ENCODE data around the gene ETFRF1.

Gene ETFRF1

GRCh38 chr12:25249931-25250738 lies 55.1 kb downstream of the ETFRF1 start:
- DNase-seq (ENCODE audit: low spot score): peak; percentile 67
- in situ Hi-C loops (cut with MboI; ENCODE audit: low pct_unique_long_range_greater_than_20kb, low sequenced_read_pairs, unreplicated experiment): no loop called here
- TF ChIP-seq, protein P1, sequence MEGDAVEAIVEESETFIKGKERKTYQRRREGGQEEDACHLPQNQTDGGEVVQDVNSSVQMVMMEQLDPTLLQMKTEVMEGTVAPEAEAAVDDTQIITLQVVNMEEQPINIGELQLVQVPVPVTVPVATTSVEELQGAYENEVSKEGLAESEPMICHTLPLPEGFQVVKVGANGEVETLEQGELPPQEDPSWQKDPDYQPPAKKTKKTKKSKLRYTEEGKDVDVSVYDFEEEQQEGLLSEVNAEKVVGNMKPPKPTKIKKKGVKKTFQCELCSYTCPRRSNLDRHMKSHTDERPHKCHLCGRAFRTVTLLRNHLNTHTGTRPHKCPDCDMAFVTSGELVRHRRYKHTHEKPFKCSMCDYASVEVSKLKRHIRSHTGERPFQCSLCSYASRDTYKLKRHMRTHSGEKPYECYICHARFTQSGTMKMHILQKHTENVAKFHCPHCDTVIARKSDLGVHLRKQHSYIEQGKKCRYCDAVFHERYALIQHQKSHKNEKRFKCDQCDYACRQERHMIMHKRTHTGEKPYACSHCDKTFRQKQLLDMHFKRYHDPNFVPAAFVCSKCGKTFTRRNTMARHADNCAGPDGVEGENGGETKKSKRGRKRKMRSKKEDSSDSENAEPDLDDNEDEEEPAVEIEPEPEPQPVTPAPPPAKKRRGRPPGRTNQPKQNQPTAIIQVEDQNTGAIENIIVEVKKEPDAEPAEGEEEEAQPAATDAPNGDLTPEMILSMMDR (IDR thresholded peaks at IDR 0.05; ENCODE audit: extremely low read depth, insufficient read depth, missing control alignments): no peak

DNA sequence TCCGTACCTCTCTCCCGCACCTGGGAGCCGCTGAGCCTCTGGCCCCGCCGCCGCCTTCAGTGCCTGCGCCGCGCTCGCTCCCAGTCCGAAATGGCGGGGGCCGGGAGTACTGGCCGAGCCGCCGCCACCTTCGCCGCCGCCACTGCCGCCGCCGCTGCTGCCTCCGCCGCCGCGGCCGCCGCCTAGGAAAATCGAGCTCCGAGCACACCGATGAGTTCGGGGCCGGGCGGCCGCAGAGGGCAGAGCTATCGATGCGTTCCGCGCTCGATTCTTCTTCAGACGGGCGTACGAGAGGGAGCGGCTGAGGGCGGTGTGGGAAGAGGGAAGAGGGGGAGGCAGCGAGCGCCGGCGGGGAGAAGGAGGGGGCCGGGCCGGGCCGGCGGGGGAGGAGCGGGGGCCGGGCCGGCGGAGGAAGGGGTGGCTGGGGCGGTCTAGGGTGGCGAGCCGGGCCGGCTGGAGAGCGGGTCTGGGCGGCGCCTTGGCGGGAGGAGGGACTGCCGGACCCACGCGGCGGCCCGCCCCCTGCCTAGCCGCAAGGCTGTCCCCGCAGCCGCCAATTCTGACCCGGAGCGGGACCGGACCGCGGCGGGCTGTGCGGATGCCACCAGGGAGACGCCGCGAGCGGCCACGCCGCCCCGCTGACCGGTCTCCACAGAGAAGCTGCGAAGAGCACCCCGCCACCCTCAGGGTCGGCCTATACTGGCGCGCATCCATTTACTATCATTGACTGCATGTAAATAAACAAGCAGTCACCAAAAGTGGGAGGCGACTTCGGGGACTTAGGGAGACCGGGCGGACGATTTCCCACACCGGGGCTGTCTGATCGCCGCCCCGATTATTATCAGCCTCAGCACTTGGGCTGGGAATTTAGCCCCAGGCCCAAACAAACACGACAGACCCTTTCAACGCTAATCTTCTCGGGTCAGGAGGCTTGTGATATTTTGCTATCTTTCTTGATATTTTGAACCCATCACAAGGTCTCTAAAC lies 56.0 kb downstream of the ETFRF1 start, which contains the start of gene KRAS:
TSS of gene KRAS (minus strand) at position 186 of the 987 bp plus-strand sequence.
- in situ Hi-C loops (cut with MboI; ENCODE audit: low pct_unique_long_range_greater_than_20kb, low sequenced_read_pairs, unreplicated experiment): no loop called here
- peak; percentile 95 for DNase-seq (ENCODE audit: low spot score)
- TF ChIP-seq, protein P1 (IDR thresholded peaks at IDR 0.05; ENCODE audit: extremely low read depth, insufficient read depth, missing control alignments): no peak

DNA sequence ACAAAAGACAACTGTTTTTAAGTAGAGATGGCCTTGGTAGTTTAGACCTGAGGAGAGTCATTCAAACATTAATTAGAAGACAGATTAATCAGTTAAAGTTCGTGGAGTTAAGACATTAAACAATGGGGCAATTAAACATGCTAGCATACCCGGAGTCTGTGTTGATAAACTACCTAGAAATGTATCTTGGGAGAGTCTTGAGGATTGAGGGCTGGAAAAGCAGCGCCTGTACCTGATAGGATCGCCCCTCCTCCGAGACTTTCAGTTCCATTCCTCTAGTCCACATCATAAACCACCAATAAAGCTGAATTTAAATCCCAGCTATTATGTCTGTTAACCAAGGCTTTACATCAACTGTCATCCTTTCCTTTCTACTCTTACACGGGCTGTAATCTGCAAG lies 56.7 kb downstream of the ETFRF1 start:
- DNase-seq (ENCODE audit: low spot score): no peak
- in situ Hi-C loops (cut with MboI; ENCODE audit: low pct_unique_long_range_greater_than_20kb, low sequenced_read_pairs, unreplicated experiment): no loop called here
- TF ChIP-seq, protein P1 (IDR thresholded peaks at IDR 0.05; ENCODE audit: extremely low read depth, insufficient read depth, missing control alignments): no peak

DNA sequence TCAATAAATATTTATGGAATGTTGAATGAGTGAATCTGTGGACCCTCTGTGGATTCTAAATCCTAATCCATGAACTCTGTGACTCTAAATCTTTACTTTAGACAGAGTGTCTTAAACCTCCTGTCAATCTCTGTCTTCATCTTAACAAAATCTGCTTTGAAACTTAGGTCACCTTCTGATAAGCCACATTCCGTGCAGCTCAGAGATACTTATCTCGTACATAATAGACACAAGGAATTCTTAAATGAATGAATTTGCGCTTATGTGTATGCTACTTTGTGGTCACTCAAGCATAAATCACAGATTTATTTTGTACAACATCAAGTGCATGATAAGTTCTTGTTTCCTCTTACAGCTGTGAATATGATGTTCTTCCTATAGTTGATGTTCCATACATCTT lies 57.9 kb downstream of the ETFRF1 start:
- no peak for DNase-seq (ENCODE audit: low spot score)
- TF ChIP-seq, protein P1 (IDR thresholded peaks at IDR 0.05; ENCODE audit: extremely low read depth, insufficient read depth, missing control alignments): no peak
- in situ Hi-C loops (cut with MboI; ENCODE audit: low pct_unique_long_range_greater_than_20kb, low sequenced_read_pairs, unreplicated experiment): no loop called here

DNA sequence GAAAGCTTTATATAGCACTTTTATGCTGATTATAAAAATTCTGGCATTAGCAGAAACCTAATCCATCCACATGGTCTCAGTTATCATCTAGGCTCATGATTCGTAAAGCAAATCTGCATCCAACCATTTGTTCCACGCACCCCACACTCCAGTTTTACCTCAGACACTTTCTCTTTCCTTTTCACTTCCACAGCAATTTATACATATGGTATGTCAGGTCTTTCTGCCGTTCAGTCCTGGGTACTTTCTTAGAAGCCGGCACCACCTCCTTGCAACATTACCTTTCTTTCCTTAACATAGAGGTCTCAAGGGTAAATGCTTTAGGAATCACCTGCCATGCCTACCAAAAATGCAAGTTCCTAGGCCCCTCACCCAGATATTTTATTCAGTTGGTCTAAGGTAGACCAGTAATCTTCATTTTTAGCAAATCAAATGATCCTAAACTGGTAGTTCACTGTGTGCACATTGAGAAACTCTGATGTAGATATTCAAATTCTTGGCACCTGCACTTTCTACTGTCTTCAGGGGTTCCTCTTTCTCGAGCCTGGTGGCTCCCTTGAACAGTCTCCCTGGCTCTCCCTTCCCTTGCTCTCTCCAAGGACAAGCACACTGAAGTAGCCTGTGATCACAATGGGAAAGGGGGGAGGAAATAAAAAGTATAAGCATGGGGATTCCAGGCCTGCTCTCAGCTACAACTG lies 58.5 kb downstream of the ETFRF1 start:
- DNase-seq (ENCODE audit: low spot score): no peak

More for the DNA sequence above, 58.5 kb downstream of the ETFRF1 start:
- TF ChIP-seq, protein P1 (IDR thresholded peaks at IDR 0.05; ENCODE audit: extremely low read depth, insufficient read depth, missing control alignments): no peak
- in situ Hi-C loops (cut with MboI; ENCODE audit: low pct_unique_long_range_greater_than_20kb, low sequenced_read_pairs, unreplicated experiment): no loop called here

Data from GM13977 (cell line).